Camera-type eye (tissue), 1 donor: ENCODE data around the gene GTF2IRD2. TPM values are rescaled to one million over a fixed set of nuclear protein-coding genes. Genes with fewer than 3 reads are reported as not detected.

Experiments
- total RNA-seq: library from RNA; depleted of rRNA; stranded (reverse); fragments of >200 nt; gene quantifications from one replicate; pipeline ENCODE4 v1.2.3, GENCODE V29; 2014

Gene GTF2IRD2
- 25.9 TPM for total RNA-seq

DNA sequence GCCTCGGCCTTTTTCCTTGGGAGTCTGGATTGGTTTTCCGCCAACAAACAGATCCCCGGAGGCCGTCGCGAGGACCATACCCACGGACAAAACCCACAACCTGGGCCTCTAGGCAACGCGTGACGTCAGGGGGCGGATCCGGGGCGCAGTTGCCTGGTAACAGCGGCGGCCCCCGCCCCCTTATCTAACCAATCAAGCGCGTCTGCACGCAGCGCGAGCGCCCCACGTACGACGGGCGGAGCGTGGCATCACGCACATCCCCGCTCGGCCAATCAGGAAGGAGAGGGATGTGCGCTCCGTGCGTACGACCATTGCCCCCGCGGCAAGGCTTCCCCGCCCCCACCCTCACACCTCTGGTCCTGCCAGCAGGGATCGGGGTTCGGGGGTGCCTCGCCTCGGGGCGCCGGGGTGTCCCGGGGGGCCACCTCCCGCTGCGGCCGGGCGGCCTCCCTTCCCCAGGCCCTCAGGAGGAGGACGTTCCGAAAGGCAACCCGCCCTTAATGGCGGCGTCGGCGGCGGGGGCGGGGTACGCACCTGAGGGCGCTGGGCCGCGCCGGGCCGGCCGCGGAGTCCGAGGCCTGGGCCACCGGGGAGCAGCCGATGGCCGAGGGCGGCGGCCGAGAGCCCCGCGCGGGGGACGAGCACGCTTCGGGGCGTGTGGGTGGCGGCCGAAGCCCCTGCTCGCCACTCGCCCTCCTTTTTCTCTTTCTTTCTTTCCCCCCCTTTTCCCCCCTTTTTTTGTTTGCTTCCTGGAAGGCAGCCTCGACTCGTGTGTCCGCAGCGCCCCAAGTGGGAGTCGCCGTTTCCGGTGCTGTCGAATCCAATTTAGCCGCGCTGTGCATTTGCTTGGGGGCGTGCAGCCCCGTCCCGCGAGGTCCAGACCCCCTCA is at the start of gene GTF2IRD2:
Gene GTF2IRD2 (minus strand): TSS at position 773 of the 889 bp plus-strand sequence. CDS start 15,227 bp downstream, outside the sequence.

DNA sequence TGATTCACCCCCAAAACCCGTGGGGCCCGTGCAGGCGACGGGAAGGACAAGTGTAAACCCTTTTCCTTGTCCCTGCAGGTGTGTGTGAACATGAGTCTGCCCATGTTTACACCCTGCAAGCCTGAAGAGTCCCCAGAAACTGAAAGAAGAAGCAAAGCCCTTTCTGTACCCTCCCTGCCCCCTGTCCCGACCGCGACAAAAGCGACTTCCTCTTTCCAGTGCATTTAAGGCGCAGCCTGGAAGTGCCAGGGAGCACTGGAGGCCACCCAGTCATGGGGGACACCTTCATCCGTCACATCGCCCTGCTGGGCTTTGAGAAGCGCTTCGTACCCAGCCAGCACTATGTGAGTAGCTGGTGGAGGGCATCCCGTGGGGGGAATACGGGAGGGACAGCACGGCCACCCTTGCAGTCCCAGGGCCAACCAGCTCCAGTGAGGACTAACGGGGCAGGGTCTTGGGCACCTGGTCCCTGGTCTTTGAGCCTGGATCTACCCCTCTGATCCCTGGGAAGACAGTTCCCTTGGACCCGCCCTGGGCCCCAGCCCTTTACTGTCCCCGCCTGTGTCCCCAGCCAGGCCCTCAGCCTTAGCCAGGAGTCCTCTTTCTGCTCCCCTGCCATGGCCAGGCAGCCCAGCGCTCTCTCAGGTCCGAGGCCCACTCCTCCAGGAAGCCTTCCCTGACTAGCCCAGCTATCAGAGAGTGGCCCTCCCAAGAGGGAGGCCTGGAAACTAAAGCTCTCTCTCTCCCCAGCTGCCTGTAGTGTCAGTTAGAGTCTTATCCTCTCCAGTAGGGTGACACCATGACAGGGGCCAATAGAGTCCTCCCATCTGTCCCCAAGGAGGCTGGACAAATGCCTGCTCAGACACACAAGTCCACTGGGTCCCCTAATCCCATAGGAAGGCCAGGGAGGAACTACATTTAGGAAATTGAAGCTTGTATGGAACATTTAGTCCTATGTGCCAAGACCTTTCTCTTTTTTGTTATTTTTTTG is 77.3 kb downstream of the GTF2IRD2 start, which contains the start of gene NCF1:
Gene NCF1 (plus strand): TSS at position 252 of the 991 bp plus-strand sequence. CDS start 21 bp downstream, at position 273.

Other genes starting within 250 kb of the GTF2IRD2 start
- gene GTF2I, start 193.9 kb downstream of the GTF2IRD2 start, total RNA-seq = 388 TPM
- 1.6 TPM for gene NCF1, start 77.6 kb downstream of the GTF2IRD2 start, total RNA-seq
- gene CASTOR2, start 113.1 kb upstream of the GTF2IRD2 start, total RNA-seq = 36.3 TPM
- gene RCC1L, start 222.2 kb upstream of the GTF2IRD2 start, total RNA-seq = 47.8 TPM
- gene GTF2IRD2B, start 241.0 kb upstream of the GTF2IRD2 start, total RNA-seq = 107 TPM